ENCODE data around the gene RANBP3L.

The RANBP3L gene

DNA sequence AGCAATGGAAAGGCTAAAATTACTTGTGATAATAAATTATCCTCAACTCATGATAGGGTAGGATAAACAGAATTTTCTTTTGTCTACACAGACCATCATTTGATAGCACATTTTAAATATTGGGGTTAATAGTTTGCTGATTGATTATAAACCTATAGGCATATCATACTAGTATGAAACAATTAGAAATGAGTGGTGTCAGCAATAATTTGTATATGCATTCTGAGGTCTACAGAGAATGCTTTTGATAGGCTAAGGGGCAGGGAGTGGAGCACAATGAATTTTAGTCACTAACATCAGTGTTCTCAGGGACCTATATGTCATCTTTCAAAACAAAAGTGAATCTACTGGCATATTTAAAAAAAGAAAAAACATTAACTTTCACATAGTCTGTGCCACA, 32.2 kb downstream of the RANBP3L start:
- H3K27ac Mint-ChIP-seq, result no peak overlapping the region

GRCh38 chr5:36267905-36268304, 33.8 kb downstream of the RANBP3L start:
- H3K4me3 Mint-ChIP-seq, result no peak overlapping the region
- no peak for DNase-seq
- no peaks in the 10 kb centered on the region for H3K4me1 Mint-ChIP-seq
- H3K27ac Mint-ChIP-seq, result no peak overlapping the region
- ATAC-seq, result no peak
- H3K27me3 Mint-ChIP-seq, result no peaks in the 10 kb centered on the region
- H3K9me3 Mint-ChIP-seq, result no peaks in the 10 kb centered on the region

More for the DNA sequence above, 32.2 kb downstream of the RANBP3L start:
- no peaks in the 10 kb centered on the region for H3K4me1 Mint-ChIP-seq
- H3K27me3 Mint-ChIP-seq, result no peaks in the 10 kb centered on the region
- no peaks in the 10 kb centered on the region for H3K9me3 Mint-ChIP-seq
- DNase-seq (no peak), ATAC-seq (no peak)
- no peak overlapping the region for H3K4me3 Mint-ChIP-seq

DNA sequence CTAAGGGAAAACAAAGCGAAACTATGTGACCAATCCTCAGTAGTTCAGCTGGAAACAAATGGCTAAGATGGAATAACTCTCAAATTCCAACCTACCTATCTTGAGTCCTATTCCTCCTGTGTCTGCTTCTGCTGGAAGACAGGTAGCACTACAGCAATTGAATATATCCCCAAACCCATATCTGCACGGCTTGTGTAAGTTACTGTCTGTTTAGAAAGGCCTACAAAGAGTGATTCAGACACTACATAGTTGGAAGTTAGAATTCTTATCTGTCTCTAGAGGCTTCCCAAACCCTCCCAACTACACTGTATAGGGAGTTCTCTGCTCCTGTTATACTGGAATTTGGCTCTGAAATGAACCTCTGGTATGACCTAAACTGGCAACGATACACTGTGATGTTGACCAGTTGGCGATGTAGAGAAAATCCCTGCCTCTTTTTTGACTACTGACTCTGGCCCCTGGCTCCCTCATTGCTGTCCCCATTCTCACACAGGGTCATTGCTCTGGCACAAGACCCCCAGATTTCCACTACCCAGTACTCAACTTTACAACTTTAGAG, 37.4 kb downstream of the RANBP3L start:
- DNase-seq (no peak), ATAC-seq (no peak)
- no peak overlapping the region for H3K27ac Mint-ChIP-seq
- peaks cover 11% of the 10 kb centered on the region for H3K27me3 Mint-ChIP-seq
- H3K4me1 Mint-ChIP-seq, result no peaks in the 10 kb centered on the region
- H3K4me3 Mint-ChIP-seq, result no peak overlapping the region
- H3K9me3 Mint-ChIP-seq, result no peaks in the 10 kb centered on the region

DNA sequence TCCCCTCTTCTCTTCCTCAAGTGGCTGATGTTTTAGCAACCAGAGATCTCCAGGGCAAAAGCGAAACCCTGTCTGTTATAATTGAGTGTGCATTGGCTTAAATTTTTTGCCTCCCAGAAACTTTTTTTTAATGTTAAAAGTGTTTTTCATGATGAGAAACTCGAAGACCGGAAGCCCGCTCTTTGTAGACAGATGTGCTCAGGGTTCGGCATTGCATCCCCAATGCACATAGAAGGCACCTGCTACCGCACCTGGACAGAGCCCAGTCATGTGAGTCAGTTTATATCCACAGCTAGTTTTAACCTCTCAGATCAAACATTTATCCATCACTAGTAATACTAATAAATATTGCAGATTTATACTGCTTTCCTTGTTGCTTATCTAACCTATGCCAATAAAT, 40.5 kb downstream of the RANBP3L start:
- Mint-ChIP-seq H3K9me3 (no peaks in the 10 kb centered on the region), H3K4me3 (no peak overlapping the region), H3K27ac (no peak overlapping the region), H3K4me1 (no peaks in the 10 kb centered on the region), H3K27me3 (peaks cover 11% of the 10 kb centered on the region)
- ATAC-seq, result no peak
- no peak for DNase-seq

GRCh38 chr5:36253575-36253974, 48.1 kb downstream of the RANBP3L start:
- no peak for DNase-seq
- H3K27me3 Mint-ChIP-seq, result peaks cover 8% of the 10 kb centered on the region
- H3K9me3 Mint-ChIP-seq, result no peaks in the 10 kb centered on the region

DNA sequence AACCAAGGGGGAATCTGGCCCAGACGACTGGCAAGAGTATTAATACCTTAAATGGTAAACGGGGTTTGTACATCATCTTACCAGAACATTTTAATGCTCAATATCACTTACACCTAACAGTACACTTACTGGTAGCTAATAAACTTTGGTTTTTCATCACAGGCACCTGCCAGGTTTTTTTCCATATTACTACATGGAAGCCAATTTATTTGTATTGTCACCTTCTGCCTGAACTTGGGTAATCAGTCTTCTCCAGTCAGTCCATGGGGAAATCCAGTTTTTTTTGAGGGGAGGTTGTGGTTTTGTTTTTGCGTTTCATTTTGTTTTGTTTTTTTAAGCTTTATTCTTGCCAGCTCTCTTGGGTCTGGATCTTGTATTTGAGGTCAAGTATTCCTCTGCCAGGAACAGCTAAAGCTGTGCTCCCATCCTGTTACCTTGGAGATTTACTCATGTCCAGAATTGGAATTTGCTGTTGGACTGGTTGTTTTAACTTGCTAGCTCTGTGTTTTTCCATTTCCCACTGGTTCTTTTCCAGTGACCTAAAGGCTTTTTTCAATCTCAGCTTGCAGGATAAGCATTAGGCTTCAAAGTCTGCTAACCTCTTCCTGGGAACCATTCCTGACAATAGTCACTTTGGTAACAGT, 48.9 kb downstream of the RANBP3L start:
- Mint-ChIP-seq H3K4me1 (no peaks in the 10 kb centered on the region), H3K27me3 (peaks cover 8% of the 10 kb centered on the region), H3K4me3 (no peak overlapping the region), H3K27ac (no peak overlapping the region), H3K9me3 (no peaks in the 10 kb centered on the region)
- ATAC-seq, result no peak
- DNase-seq, result no peak

More at GRCh38 chr5:36253575-36253974, 48.1 kb downstream of the RANBP3L start:
- Mint-ChIP-seq H3K4me3 (no peak overlapping the region), H3K4me1 (no peaks in the 10 kb centered on the region), H3K27ac (no peak overlapping the region)
- ATAC-seq, result no peak

DNA sequence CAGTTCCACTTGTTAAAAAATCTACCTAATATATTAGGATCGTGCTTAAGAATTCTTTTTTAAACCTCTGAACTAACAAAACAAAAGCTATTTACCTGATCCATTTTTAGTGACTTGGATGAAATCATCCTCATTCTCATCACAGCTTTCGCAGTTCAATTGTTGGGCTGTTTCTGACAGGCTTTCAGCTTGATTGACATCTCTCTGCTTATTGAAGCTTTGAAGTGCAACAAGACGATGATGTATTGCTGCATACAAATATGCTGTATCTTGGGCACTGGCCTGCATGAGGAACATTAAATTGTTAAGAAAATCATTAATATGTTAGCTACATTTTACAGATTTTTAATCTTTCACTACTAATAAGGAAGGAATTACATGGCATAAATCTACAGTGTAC, 50.5 kb downstream of the RANBP3L start:
- H3K4me3 Mint-ChIP-seq, result no peak overlapping the region
- H3K9me3 Mint-ChIP-seq, result no peaks in the 10 kb centered on the region
- peaks cover 8% of the 10 kb centered on the region for H3K27me3 Mint-ChIP-seq
- H3K27ac Mint-ChIP-seq, result no peak overlapping the region
- no peak for ATAC-seq
- DNase-seq, result no peak
- H3K4me1 Mint-ChIP-seq, result no peaks in the 10 kb centered on the region

- DNase-seq (no peak), ATAC-seq (no peak)
- no peaks in the 10 kb centered on the region for H3K4me1 Mint-ChIP-seq
- H3K4me3 Mint-ChIP-seq, result no peak overlapping the region
- peaks cover 1% of the 10 kb centered on the region for H3K27me3 Mint-ChIP-seq
- no peaks in the 10 kb centered on the region for H3K9me3 Mint-ChIP-seq
- H3K27ac Mint-ChIP-seq, result no peak overlapping the region
Measured at GRCh38 chr5:36250427-36250826, 51.3 kb downstream of the RANBP3L start.

DNA sequence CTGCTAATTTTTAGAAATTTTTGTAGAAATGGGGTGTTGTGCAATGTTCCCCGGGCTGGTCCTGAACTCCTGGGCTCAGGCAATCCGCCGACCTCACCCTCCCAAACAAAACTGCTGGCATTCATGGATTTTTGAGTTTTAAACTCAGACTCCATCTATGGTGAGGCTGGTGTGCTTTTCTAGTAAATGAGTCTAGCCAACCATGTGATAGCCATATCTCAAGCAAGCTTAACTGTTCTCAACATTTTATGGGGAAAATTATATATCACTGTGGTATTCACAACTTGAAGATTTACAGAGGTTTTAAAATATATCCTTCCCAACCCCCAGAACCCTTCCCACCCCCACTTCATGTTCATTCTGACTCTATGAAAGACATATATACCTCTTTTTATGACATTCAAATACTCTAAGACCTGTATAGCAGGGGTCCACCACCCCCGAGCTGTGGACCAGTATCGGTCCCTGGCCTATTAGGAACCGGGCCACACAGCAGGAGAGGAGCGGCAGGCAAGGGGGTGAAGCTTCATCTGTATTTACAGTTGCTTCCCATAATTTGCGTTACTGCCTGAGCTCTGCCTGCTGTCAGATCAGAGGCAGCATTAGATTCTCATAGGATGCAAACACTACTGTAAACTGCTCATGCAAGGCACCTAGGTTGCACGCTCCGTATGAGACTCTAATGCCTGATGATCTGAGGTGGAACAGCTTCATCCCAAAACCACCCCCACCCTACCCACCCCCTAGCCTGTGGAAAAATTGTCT, 55.5 kb downstream of the RANBP3L start:
- DNase-seq, result no peak
- ATAC-seq, result no peak
- Mint-ChIP-seq H3K9me3 (no peaks in the 10 kb centered on the region), H3K27me3 (no peaks in the 10 kb centered on the region), H3K4me1 (peaks cover 22% of the 10 kb centered on the region), H3K27ac (no peak overlapping the region), H3K4me3 (no peak overlapping the region)

DNA sequence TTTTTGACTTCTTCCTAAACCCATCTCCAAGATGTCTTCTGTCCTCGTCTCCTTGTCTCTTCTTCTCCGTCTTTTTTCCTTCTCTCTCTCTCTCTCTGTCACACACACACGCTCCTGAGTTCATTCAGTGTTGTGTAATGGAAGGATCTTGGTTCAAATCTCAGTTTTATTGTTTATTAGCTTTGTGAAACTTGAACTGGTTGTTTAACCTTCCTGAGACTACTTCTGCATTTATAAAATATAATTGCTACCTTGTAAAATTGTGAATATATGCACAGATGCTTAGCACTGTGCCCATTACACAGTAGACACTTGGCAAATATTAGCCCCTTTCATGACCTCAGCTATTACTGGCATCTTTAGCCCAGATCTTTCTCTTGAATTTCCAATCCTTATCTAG, 57.6 kb downstream of the RANBP3L start:
- DNase-seq (no peak), ATAC-seq (no peak)
- no peaks in the 10 kb centered on the region for H3K9me3 Mint-ChIP-seq
- no peak overlapping the region for H3K27ac Mint-ChIP-seq
- H3K4me3 Mint-ChIP-seq, result peak overlapping the region in 1 of 2 donors; percentile 30
- H3K27me3 Mint-ChIP-seq, result no peaks in the 10 kb centered on the region
- H3K4me1 Mint-ChIP-seq, result peaks cover 41% of the 10 kb centered on the region

- Mint-ChIP-seq H3K27me3 (no peaks in the 10 kb centered on the region), H3K4me3 (peak overlapping the region; percentile 1 to 30), H3K4me1 (peaks cover 45% of the 10 kb centered on the region), H3K9me3 (no peaks in the 10 kb centered on the region), H3K27ac (peak overlapping the region in 1 of 2 donors; percentile 3)
- ATAC-seq, result no peak
- DNase-seq, result no peak
Measured at GRCh38 chr5:36243653-36244052, 58.0 kb downstream of the RANBP3L start.

DNA sequence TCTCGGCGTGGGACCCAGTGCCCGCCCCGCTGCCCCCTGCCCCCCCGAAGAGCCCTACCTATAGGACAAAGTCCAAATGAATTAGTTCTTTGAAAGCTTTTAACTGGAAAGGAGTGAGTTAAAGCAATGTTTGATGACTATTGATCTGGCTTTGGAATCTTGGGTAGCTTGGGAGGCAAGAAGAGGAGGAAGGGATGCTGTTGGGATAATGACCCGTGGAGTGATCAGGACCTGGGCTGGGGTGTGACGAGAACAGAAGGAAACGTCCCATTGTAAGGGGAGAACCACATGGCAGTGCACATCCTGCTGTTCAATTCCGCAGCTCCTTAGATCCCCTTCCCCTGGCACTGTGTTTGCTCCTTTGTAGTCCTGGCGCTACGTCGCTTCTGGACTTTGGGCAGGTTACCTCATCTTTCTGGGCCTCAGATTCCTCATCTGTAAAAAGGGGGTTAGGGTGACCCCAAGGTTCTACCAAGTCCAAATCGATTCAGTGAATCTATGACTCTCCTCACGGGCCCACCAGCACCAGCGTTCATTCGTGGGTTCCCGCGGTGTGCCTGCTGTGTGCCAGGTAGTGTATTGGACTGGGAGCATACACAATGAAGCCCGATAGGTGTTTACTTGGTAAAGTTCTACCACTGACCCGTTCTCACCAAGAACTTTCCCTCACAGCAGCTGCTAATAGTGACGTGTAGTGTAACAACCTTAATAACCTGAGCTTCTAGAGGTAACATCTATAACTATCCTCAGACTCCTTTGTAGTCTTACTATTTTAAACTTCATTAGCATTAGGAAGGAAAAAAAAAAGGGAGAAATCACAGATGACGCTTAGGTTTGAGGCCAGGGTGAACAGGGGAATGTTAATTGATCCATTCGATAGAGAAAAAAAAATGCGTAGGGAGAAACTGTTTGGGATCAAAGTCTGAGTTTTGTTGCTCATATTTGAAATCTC, 58.9 kb downstream of the RANBP3L start:
- Mint-ChIP-seq H3K4me1 (peaks cover 46% of the 10 kb centered on the region), H3K27ac (peak overlapping the region; percentile 97 to 99), H3K9me3 (no peaks in the 10 kb centered on the region), H3K4me3 (peak overlapping the region; percentile 77 to 90), H3K27me3 (no peaks in the 10 kb centered on the region)
- DNase-seq (peak; percentile 9 to 13), ATAC-seq (no peak)

DNA sequence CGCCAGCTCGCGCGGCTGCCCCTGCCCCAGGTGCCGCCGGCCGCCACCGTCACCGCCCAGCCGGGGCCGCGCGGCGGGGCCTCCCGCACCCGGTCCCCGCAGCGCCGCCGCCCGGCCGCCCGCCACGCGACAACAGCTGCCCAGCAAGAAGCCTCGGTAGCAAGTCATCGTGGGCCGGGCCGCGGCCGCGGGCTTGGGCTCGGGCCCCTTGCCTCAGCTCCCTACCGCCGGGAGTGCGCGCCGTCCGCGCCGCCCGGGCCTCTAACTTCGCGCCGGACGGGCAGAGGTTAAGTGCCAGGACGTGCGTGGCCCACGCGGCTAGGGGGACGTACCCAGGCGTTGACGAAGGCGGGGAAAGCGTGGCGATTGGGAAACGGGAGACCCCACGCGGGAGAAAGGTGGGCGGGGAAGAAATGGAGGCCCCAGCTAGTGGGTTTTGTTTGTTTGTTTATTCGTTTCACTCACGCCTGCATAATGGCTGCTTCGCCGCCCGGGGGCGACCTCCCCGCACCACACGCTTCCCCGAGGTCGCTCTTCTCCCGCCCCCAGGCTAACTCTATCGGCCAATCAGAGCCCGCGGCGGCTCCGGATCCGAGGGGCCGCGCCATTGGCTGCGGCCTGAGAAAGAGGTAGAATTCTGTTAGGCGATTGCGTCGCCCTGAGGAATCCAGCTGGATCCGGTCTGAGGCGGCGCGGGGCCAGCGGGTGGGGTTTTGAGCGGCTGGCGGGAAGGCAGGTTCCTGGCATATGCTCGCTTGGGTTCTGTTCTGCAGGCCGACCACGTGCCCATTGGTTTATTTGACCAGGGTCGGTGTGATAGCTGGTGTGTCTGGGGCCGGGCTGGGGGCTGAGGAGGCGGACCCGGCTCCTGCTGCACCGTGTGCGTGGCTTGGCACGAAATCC, 59.8 kb downstream of the RANBP3L start, which contains the start of gene NADK2:
Gene NADK2, minus strand, starts transcription at position 295 of the 903 bp plus-strand sequence. Its CDS starts 127 bp downstream, at position 168.
- H3K27ac Mint-ChIP-seq, result peak within 1 kb of the TSS; percentile 97 to 99

More for the DNA sequence above, 59.8 kb downstream of the RANBP3L start, which contains the start of gene NADK2:
- peaks cover 47% of the 10 kb centered on the region for H3K4me1 Mint-ChIP-seq
- no peaks in the 10 kb centered on the region for H3K9me3 Mint-ChIP-seq
- peak within 1 kb of the TSS; percentile 91 to 92 for H3K4me3 Mint-ChIP-seq
- DNase-seq (peak; percentile 91 to 97), ATAC-seq (peak; percentile 90)
- no peaks in the 10 kb centered on the region for H3K27me3 Mint-ChIP-seq

Measured in stimulated activated naive CD8-positive, alpha-beta T cell treated with anti-CD3 and anti-CD28 coated beads, Interleukin-15, amount 100 ng/mL, for 72 hours (primary cell).